Panc1 (cell line): Measurements from ENCODE around the gene PGBD5. TPM values are rescaled to one million over a fixed set of nuclear protein-coding genes. Genes with fewer than 3 reads are reported as not detected.

ENCODE experiments used
- ATAC-seq: fragments of 200-7000 bp; cut with Tn5 transposase; 2 replicates; pipeline ENCODE4 v1.9.1; 2020; ENCODE audit warnings: mild to moderate bottlenecking, moderate library complexity
- BruUV-seq: library from RNA; stranded (reverse); fragments of 400-500 nt; replicated peaks from 2 replicates; lab custom pipeline; 2021; lab: Mats Ljungman, UMichigan
- CTCF ChIA-PET: fragments of 300-600 bp; sonication (Branson Sonifier 250); formaldehyde crosslinking; loops from one replicate; lab custom pipeline; 2022; ENCODE audit warnings: antibody characterized with exemption; lab: Charles Lee
- POLR2A ChIA-PET: fragments of 300-600 bp; sonication (Branson Sonifier 250); formaldehyde crosslinking; loops from one replicate; lab custom pipeline; 2022; ENCODE audit warnings: antibody characterized with exemption; lab: Charles Lee
- DNase-seq: peaks from one replicate; pipeline ENCODE4 v3.0.0-alpha.2; 2010; ENCODE audit warnings: low read depth, low spot score
- H3K27ac ChIP-seq: 2 replicates; pipeline ENCODE4 v1.5.1; 2011; ENCODE audit warnings: mild to moderate bottlenecking, low read length, inconsistent platforms
- H3K27me3 ChIP-seq: fragments of 200-500 bp; sonication (Bioruptor generic); 2 replicates; pipeline ENCODE4 v1.6.0; 2014; ENCODE audit warnings: low read length, inconsistent platforms; ENCODE audit not compliant: control insufficient read depth, insufficient read depth
- H3K36me3 ChIP-seq: fragments of 200-500 bp; sonication (Bioruptor generic); 2 replicates; pipeline ENCODE4 v1.5.1; 2014; ENCODE audit warnings: inconsistent platforms, mild to moderate bottlenecking, low read length, moderate library complexity; ENCODE audit not compliant: control insufficient read depth, insufficient read depth
- H3K4me1 ChIP-seq: 2 replicates; pipeline ENCODE4 v1.5.1; 2011; ENCODE audit warnings: inconsistent platforms, mild to moderate bottlenecking, low read length, moderate library complexity; ENCODE audit not compliant: control insufficient read depth, insufficient read depth
- H3K4me3 ChIP-seq, 2 experiments: 2 replicates each; pipeline ENCODE4 v1.5.1; 2011 to 2012; ENCODE audit warnings: low read depth in 2 of 2, low read length in 2 of 2, mild to moderate bottlenecking in 2 of 2, inconsistent platforms in 1 of 2, moderate library complexity in 1 of 2
- H3K9me3 ChIP-seq: fragments of 200-500 bp; sonication (Bioruptor generic); 2 replicates; pipeline ENCODE4 v1.5.1; 2014; ENCODE audit warnings: low read depth, mild to moderate bottlenecking, inconsistent platforms, low read length, moderate library complexity; ENCODE audit not compliant: control insufficient read depth, insufficient read depth
- POLR2AphosphoS5 ChIP-seq: IDR thresholded peaks from 2 replicates; pipeline ENCODE4 v1.6.1; 2012; ENCODE audit warnings: mild to moderate bottlenecking, low read depth, low read length, moderate library complexity
- REST ChIP-seq, 2 experiments: IDR thresholded peaks; 2 replicates each; pipeline ENCODE4 v1.6.1; 2011 to 2012; ENCODE audit warnings: low read depth in 2 of 2, control low read depth in 1 of 2, low read length in 1 of 2, mild to moderate bottlenecking in 1 of 2, moderate library complexity in 1 of 2; ENCODE audit not compliant: insufficient read depth in 1 of 2
- SIN3A ChIP-seq: IDR thresholded peaks from 2 replicates; pipeline ENCODE4 v1.6.1; 2012; ENCODE audit warnings: low read depth, mild to moderate bottlenecking, low read length, moderate library complexity, borderline replicate concordance; ENCODE audit not compliant: insufficient read depth
- TCF7L2 ChIP-seq: IDR thresholded peaks from 2 replicates; pipeline ENCODE4 v1.6.1; 2011; ENCODE audit warnings: mild to moderate bottlenecking, low read depth, low read length, inconsistent platforms
- in situ Hi-C: cut with HindIII; loops from 2 replicates; pipeline ENCODE4 v1.10.0; 2016; ENCODE audit warnings: low sequenced_read_pairs, low pct_unique_long_range_greater_than_20kb
- intact Hi-C: fragments of 100-400 bp; cut with micrococcal nuclease; formaldehyde crosslinking; loops from one replicate; pipeline ENCODE4 v1.10.0; 2022; ENCODE audit not compliant: unreplicated experiment
- total RNA-seq: library from RNA; stranded (reverse); gene quantifications from one replicate; pipeline ENCODE4 v1.2.1, GENCODE V29; 2021; ENCODE audit not compliant: unreplicated experiment
- TF ChIP-seq, protein P1 (sequence below): fragments of 450-650 bp; IDR thresholded peaks from 2 replicates; pipeline ENCODE4 v1.5.1; 2017; ENCODE audit warnings: mild to moderate bottlenecking

The PGBD5 gene
- total RNA-seq, 1 experiment from 2014 or later, result 0.05 TPM

DNA sequence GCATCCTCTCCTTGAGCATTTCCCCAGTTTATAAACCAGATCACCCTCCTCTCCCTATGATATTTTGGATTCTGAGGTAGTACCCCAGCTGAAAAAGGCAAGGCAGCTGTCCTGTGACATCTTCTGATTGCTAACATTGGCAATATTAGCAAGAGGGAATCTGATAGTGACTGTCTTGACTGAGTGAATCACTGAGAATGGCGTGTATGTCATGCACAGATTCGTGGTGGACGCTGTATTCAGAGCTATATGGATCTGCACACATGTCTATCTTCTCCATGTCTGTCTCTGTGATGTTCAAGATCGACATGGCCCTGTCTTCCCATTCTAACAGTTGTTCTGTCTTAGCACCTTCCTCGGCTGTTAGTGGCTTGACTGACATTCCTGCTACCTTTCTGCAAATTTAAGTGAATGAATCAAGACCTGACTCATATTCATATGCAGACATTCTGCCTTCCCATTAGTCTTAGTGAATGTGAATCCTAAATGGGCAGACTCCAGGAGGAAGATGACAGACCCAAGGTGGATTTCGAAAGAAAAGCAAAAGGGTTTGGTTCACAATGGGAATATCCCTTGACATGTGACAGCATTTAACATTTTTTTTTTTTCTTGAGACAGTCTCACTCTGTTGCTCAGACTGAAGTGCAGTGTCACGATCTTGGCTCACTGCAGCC is 97.7 kb downstream of the PGBD5 start:
- TF ChIP-seq TCF7L2 (no peak), POLR2AphosphoS5 (no peak), SIN3A (no peak), REST (IDR thresholded peaks at IDR 0.05; ENCODE audit: insufficient read depth in 1 of 2, low read depth in 2 of 2, low read length in 1 of 2) (no peak)
- TF ChIP-seq, protein P1, sequence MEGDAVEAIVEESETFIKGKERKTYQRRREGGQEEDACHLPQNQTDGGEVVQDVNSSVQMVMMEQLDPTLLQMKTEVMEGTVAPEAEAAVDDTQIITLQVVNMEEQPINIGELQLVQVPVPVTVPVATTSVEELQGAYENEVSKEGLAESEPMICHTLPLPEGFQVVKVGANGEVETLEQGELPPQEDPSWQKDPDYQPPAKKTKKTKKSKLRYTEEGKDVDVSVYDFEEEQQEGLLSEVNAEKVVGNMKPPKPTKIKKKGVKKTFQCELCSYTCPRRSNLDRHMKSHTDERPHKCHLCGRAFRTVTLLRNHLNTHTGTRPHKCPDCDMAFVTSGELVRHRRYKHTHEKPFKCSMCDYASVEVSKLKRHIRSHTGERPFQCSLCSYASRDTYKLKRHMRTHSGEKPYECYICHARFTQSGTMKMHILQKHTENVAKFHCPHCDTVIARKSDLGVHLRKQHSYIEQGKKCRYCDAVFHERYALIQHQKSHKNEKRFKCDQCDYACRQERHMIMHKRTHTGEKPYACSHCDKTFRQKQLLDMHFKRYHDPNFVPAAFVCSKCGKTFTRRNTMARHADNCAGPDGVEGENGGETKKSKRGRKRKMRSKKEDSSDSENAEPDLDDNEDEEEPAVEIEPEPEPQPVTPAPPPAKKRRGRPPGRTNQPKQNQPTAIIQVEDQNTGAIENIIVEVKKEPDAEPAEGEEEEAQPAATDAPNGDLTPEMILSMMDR, result no peak
- BruUV-seq, result no TSS peak
- Histone ChIP-seq H3K27ac (no peak overlapping the region), H3K9me3 (no peaks in the 10 kb centered on the region), H3K4me3 (no peak overlapping the region), H3K4me1 (no peaks in the 10 kb centered on the region), H3K27me3 (no peaks in the 10 kb centered on the region), H3K36me3 (no peaks in the 10 kb centered on the region)
- ATAC-seq (0 out of 2 replicates have a peak, but pooled peaks have one; percentile 37), DNase-seq (no peak)
- intact Hi-C loops (no loop called here), in situ Hi-C loops (no loop called here)
- ChIA-PET CTCF (no interaction called here), POLR2A (no interaction called here)

- intact Hi-C loops (no loop called here), in situ Hi-C loops (no loop called here)
- Histone ChIP-seq H3K36me3 (no peaks in the 10 kb centered on the region), H3K4me1 (no peaks in the 10 kb centered on the region), H3K27me3 (no peaks in the 10 kb centered on the region), H3K4me3 (no peak overlapping the region), H3K9me3 (no peaks in the 10 kb centered on the region), H3K27ac (no peak overlapping the region)
- no TSS peak for BruUV-seq
- ATAC-seq (no peak; the same call in 1 of the 2 replicates), DNase-seq (no peak)
- ChIA-PET CTCF (no interaction called here), POLR2A (no interaction called here)
- no peak for TF ChIP-seq REST (IDR thresholded peaks at IDR 0.05; ENCODE audit: insufficient read depth in 1 of 2, low read depth in 2 of 2, low read length in 1 of 2)
- TF ChIP-seq TCF7L2, result no peak
- TF ChIP-seq, protein P1, result no peak
- no peak for TF ChIP-seq SIN3A
- TF ChIP-seq POLR2AphosphoS5, result no peak
Observed at GRCh38 chr1:230327892-230328284, 98.2 kb downstream of the PGBD5 start.
